ENCODE data around the gene RERE.

- TF ChIP-seq GATA2 (IDR thresholded peaks at IDR 0.05; ENCODE audit: insufficient read depth, insufficient read length, low read depth, low read length), result no peak
- no peak for TF ChIP-seq POLR2AphosphoS5 (IDR thresholded peaks at IDR 0.05; ENCODE audit: insufficient read depth, low read depth, low read length)
- no peak for TF ChIP-seq CTCF (IDR thresholded peaks at IDR 0.05; ENCODE audit: extremely low read depth in 1 of 2, insufficient read depth in 1 of 2, low read depth in 1 of 2, low read length in 2 of 2)
- no peak for TF ChIP-seq POLR2A (IDR thresholded peaks at IDR 0.05; ENCODE audit: low read depth, low read length)
- no peak for TF ChIP-seq MYC (IDR thresholded peaks at IDR 0.05; ENCODE audit: low read depth, low read length)
Measured at GRCh38 chr1:8384088-8384487, 433.4 kb downstream of the RERE start.
